K562 (cell line): ENCODE results near the gene ANXA8. TPM values are rescaled to one million over a fixed set of nuclear protein-coding genes. Genes with fewer than 3 reads are reported as not detected.

Experiments used
- ATAC-seq: fragments of 200-7000 bp; cut with Tn5 transposase; 3 replicates; pipeline ENCODE4 v1.9.1; 2020; ENCODE audit warnings: moderate library complexity
- BruUV-seq: library from RNA; stranded (reverse); fragments of 400-500 nt; replicated peaks from 2 replicates; lab custom pipeline; 2021; lab: Mats Ljungman, UMichigan
- CTCF ChIA-PET: fragments of 300-600 bp; formaldehyde crosslinking; extraction: SDS; loops from one replicate; lab custom pipeline; 2021; ENCODE audit warnings: low intra/inter-chr PET ratio; lab: Yijun Ruan, JAX
- POLR2A ChIA-PET: fragments of 300-600, 350-650 bp; sonication (Branson Sonifier 250); formaldehyde crosslinking; extraction: SDS; loops from one replicate; lab custom pipeline; 2021; ENCODE audit warnings: antibody characterized with exemption, inconsistent platforms; lab: Yijun Ruan, JAX
- DNase-seq, 4 experiments: peaks; one replicate each; pipeline versions ENCODE4 v3.0.0 to v3.0.0-alpha.2; 2011 to 2018; ENCODE audit warnings: low spot score in 3 of 4, mixed read lengths in 3 of 4; ENCODE audit errors: extremely low read depth in 1 of 4
- FAIRE-seq: peaks from 2 replicates; lab custom pipeline; 2011; peaks lifted over from hg19 to GRCh38; lab: Jason Lieb, UNC
- H2AFZ ChIP-seq: 2 replicates; pipeline ENCODE4 v1.6.0; 2011; ENCODE audit warnings: low read depth, low read length, control low read depth, inconsistent platforms
- H3K27ac ChIP-seq: fragments of 200-600 bp; 3 replicates; pipeline ENCODE4 v1.8.0; 2011; ENCODE audit warnings: low read depth, mild to moderate bottlenecking, control low read depth, inconsistent platforms, low read length, moderate library complexity, mixed read lengths; ENCODE audit errors: extremely low read depth
- H3K27me3 ChIP-seq, 2 experiments: fragments of 300-600 bp in 1 of 2; 2 replicates in 1 of 2; 3 replicates in 1 of 2; pipeline versions ENCODE4 v1.6.0 to v1.8.0; 2011; ENCODE audit warnings: inconsistent platforms in 2 of 2, low read length in 2 of 2, mild to moderate bottlenecking in 1 of 2, mixed read lengths in 1 of 2, moderate library complexity in 1 of 2; ENCODE audit not compliant: control insufficient read depth in 2 of 2, insufficient read depth in 2 of 2
- H3K36me3 ChIP-seq: fragments of 300-600 bp; 3 replicates; pipeline ENCODE4 v1.8.0; 2011; ENCODE audit warnings: mild to moderate bottlenecking, low read length, inconsistent platforms; ENCODE audit not compliant: control insufficient read depth, insufficient read depth
- H3K4me1 ChIP-seq, 2 experiments: fragments of 200-600 bp in 1 of 2; replicated peaks in 1 of 2; 2 replicates in 1 of 2; 3 replicates in 1 of 2; pipeline versions ENCODE4 v1.5.1 to v1.8.0; 2011; ENCODE audit warnings: inconsistent platforms in 2 of 2, low read length in 2 of 2, mild to moderate bottlenecking in 1 of 2, mixed read lengths in 1 of 2, moderate library complexity in 1 of 2; ENCODE audit not compliant: control insufficient read depth in 2 of 2, insufficient read depth in 2 of 2
- H3K4me2 ChIP-seq: 2 replicates; pipeline ENCODE4 v1.6.1; 2011; ENCODE audit warnings: low read length, control low read depth, inconsistent platforms, mixed read lengths; ENCODE audit not compliant: insufficient read depth
- H3K4me3 ChIP-seq: fragments of 200-600 bp; sonication (generic), shearing (Covaris generic); 2 replicates; pipeline ENCODE4 v1.5.1; 2016; ENCODE audit warnings: control low read depth, inconsistent platforms
- H3K79me2 ChIP-seq: fragments of 200-600 bp; 3 replicates; pipeline ENCODE4 v1.8.0; 2011; ENCODE audit warnings: low read length, inconsistent platforms; ENCODE audit not compliant: control insufficient read depth, insufficient read depth
- H3K9ac ChIP-seq, 2 experiments: 2 replicates each; pipeline versions ENCODE4 v1.6.0 to v1.6.1; 2011; ENCODE audit warnings: low read depth in 2 of 2, low read length in 2 of 2, control low read depth in 1 of 2, inconsistent platforms in 1 of 2, mild to moderate bottlenecking in 1 of 2, mixed read lengths in 1 of 2; ENCODE audit not compliant: insufficient read depth in 1 of 2
- H3K9me1 ChIP-seq: one replicate; pipeline ENCODE4 v1.6.0; 2011; ENCODE audit warnings: inconsistent platforms, mild to moderate bottlenecking, low read length, moderate library complexity; ENCODE audit not compliant: control insufficient read depth, insufficient read depth
- H3K9me3 ChIP-seq: replicated peaks from 2 replicates; pipeline ENCODE4 v1.5.1; 2011; ENCODE audit warnings: low read depth, low read length, inconsistent platforms; ENCODE audit not compliant: control insufficient read depth, insufficient read depth
- H4K20me1 ChIP-seq: replicated peaks from 2 replicates; pipeline ENCODE4 v1.6.1; 2011; ENCODE audit warnings: low read length, inconsistent platforms, mixed read lengths; ENCODE audit not compliant: control insufficient read depth, insufficient read depth
- HMG20B ChIP-seq: fragments of 250-450 bp; sonication (Bioruptor Pico); IDR thresholded peaks from 2 replicates; pipeline ENCODE4 v1.5.0; 2021; ENCODE audit warnings: mild to moderate bottlenecking
- MEF2D ChIP-seq: conservative IDR thresholded peaks from 2 replicates; pipeline ENCODE4 v1.6.1; 2016; ENCODE audit warnings: low read depth, missing genetic modification characterization, missing compliant biosample characterization
- RAD21 ChIP-seq, 2 experiments: fragments of 250-450 bp in 1 of 2; fragments of 450-650 bp in 1 of 2; sonication (Bioruptor Pico) in 1 of 2; formaldehyde crosslinking in 1 of 2; IDR thresholded peaks in 1 of 2; conservative IDR thresholded peaks in 1 of 2; 2 replicates each; pipeline versions ENCODE4 v1.4.0 to v1.8.0; 2020 to 2022; ENCODE audit warnings: mild to moderate bottlenecking in 2 of 2, moderate library complexity in 1 of 2
- WGBS: fragments of 100-300 bp; shearing (Covaris generic); methylation state at CpG from one replicate; pipeline ENCODE4 v1.1.6; 2016; ENCODE audit warnings: low coverage, mixed read lengths; ENCODE audit not compliant: insufficient coverage; ENCODE audit errors: missing lambda C conversion rate; 5-methylcytosine and 5-hydroxymethylcytosine counted together
- in situ Hi-C: fragments of 300-500 bp; cut with MboI; formaldehyde crosslinking; loops from 4 replicates; pipeline ENCODE4 v1.15.0; 2018; ENCODE audit warnings: inconsistent platforms, mixed read lengths
- intact Hi-C: fragments of 100-400 bp; cut with micrococcal nuclease; formaldehyde crosslinking; loops from 2 replicates; pipeline ENCODE4 v1.14.2; 2022
- polyA plus RNA-seq, 8 experiments: library from polyadenylated mRNA; depleted of rRNA in 4 of 8; stranded (reverse) in 5 of 8; unstranded in 3 of 8; fragments of >200 nt; fragmentation: Nextera tagmentation in 2 of 8; fragmentation: Illumina TruSeq in 1 of 8; extraction: Ambion mirVana in 2 of 8; extraction: Trizol in 1 of 8; gene quantifications; 2 replicates each; pipeline versions ENCODE4 v1.2.1 to v1.2.3, GENCODE V29; 2011 to 2014; ENCODE audit warnings: inconsistent platforms in 1 of 8, missing spikeins in 1 of 8
- total RNA-seq, 7 experiments: library from RNA; depleted of rRNA in 6 of 7; stranded (reverse); fragments of >200 nt in 6 of 7; fragmentation: Illumina TruSeq in 2 of 7; extraction: Trizol in 2 of 7; gene quantifications; 2 replicates each; pipeline versions ENCODE4 v1.2.1 to v1.2.3, GENCODE V29; 2011 to 2021; ENCODE audit warnings: low replicate concordance in 1 of 7
- TF ChIP-seq, protein P1 (sequence below), 3 experiments: IDR thresholded peaks in 2 of 3; conservative IDR thresholded peaks in 1 of 3; 2 replicates each; pipeline ENCODE4 v1.5.1; 2011 to 2012; ENCODE audit warnings: low read length in 3 of 3, mild to moderate bottlenecking in 3 of 3, control low read depth in 2 of 3, improper control_type of control experiment in 1 of 3, inconsistent platforms in 1 of 3, low read depth in 1 of 3, mixed read lengths in 1 of 3, moderate library complexity in 1 of 3; ENCODE audit not compliant: insufficient read depth in 2 of 3
- TF ChIP-seq, protein P2 (sequence below), 2 experiments: fragments of 450-650 bp; formaldehyde crosslinking in 1 of 2; IDR thresholded peaks; 2 replicates each; pipeline versions ENCODE4 v1.4.0 to v1.6.1; 2014 to 2020; ENCODE audit warnings: mild to moderate bottlenecking in 2 of 2, borderline replicate concordance in 1 of 2, low read depth in 1 of 2

Gene ANXA8
- total and polyA plus RNA-seq, 9 of the 15 experiments (the other 6 are each of a cell fraction or from before 2014, with no cell fraction given) = not detected

DNA sequence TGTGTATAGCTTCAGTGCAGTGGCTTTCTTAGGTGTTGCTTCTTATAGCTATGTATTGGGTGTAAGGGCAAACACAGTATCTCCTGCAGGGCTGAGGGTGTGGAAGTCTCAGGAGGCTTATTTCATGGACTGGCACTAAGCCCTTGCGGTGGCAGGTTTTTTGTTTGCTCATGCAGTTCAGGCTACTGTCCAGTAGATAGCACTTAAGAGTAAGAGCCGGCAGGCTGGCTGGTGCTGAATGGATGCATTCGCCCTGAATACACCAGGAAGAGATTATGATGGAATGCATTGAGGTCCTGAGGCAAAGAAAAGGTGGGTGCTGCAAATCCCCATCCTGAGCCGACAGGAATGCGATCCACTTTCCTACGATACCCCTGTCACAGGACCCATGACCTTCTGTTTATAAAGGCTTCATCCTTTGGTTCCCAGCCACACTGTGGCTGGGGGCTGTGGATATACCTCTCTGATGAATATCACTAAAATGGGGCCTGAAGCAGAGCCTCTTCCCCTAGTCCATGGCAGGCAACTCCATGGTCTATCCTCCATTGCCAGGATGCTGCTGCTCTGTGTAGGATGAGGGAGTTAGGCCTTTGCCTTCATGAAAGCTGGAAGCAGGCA lies 44.9 kb downstream of the ANXA8 start:
- H3K27me3 ChIP-seq = peaks cover 5 to 10% of the 10 kb centered on the region in 2 experiments; a peak in 3 of 5 replicates
- in situ Hi-C loops (loop anchor here (25.0 kb wide), 1 partner anchor 123 kb away; no protein-coding TSS in a partner anchor), intact Hi-C loops (no loop called here)
- CTCF ChIA-PET = no interaction called here
- no peak overlapping the region for H3K27ac ChIP-seq
- POLR2A ChIA-PET = no interaction called here
- FAIRE-seq = no peak
- no peaks in the 10 kb centered on the region for H3K9me1 ChIP-seq
- TF ChIP-seq, protein P1, sequence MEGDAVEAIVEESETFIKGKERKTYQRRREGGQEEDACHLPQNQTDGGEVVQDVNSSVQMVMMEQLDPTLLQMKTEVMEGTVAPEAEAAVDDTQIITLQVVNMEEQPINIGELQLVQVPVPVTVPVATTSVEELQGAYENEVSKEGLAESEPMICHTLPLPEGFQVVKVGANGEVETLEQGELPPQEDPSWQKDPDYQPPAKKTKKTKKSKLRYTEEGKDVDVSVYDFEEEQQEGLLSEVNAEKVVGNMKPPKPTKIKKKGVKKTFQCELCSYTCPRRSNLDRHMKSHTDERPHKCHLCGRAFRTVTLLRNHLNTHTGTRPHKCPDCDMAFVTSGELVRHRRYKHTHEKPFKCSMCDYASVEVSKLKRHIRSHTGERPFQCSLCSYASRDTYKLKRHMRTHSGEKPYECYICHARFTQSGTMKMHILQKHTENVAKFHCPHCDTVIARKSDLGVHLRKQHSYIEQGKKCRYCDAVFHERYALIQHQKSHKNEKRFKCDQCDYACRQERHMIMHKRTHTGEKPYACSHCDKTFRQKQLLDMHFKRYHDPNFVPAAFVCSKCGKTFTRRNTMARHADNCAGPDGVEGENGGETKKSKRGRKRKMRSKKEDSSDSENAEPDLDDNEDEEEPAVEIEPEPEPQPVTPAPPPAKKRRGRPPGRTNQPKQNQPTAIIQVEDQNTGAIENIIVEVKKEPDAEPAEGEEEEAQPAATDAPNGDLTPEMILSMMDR (IDR thresholded peaks at IDR 0.05 in 2 of 3, conservative IDR thresholded peaks at IDR 0.05 in 1 of 3; ENCODE audit: insufficient read depth in 2 of 3, low read depth in 1 of 3, low read length in 3 of 3) = peak; percentile 31 to 60 (median 58); a peak in 4 of 6 replicates
- TF ChIP-seq HMG20B (CRISPR knock-in tag) = no peak
- TF ChIP-seq MEF2D = no peak
- TF ChIP-seq RAD21 (CRISPR knock-in tag; conservative IDR thresholded peaks at IDR 0.05 in 1 of 2, IDR thresholded peaks at IDR 0.05 in 1 of 2) = peak in 1 of 2 experiments; percentile 37; a peak in 2 of 4 replicates
- TF ChIP-seq, protein P2, sequence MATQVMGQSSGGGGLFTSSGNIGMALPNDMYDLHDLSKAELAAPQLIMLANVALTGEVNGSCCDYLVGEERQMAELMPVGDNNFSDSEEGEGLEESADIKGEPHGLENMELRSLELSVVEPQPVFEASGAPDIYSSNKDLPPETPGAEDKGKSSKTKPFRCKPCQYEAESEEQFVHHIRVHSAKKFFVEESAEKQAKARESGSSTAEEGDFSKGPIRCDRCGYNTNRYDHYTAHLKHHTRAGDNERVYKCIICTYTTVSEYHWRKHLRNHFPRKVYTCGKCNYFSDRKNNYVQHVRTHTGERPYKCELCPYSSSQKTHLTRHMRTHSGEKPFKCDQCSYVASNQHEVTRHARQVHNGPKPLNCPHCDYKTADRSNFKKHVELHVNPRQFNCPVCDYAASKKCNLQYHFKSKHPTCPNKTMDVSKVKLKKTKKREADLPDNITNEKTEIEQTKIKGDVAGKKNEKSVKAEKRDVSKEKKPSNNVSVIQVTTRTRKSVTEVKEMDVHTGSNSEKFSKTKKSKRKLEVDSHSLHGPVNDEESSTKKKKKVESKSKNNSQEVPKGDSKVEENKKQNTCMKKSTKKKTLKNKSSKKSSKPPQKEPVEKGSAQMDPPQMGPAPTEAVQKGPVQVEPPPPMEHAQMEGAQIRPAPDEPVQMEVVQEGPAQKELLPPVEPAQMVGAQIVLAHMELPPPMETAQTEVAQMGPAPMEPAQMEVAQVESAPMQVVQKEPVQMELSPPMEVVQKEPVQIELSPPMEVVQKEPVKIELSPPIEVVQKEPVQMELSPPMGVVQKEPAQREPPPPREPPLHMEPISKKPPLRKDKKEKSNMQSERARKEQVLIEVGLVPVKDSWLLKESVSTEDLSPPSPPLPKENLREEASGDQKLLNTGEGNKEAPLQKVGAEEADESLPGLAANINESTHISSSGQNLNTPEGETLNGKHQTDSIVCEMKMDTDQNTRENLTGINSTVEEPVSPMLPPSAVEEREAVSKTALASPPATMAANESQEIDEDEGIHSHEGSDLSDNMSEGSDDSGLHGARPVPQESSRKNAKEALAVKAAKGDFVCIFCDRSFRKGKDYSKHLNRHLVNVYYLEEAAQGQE (IDR thresholded peaks at IDR 0.05; ENCODE audit: borderline replicate concordance) = 0 out of 2 replicates have a peak, but pooled peaks have one; percentile 14
- TF ChIP-seq, protein P2 (CRISPR knock-in tag; IDR thresholded peaks at IDR 0.05; ENCODE audit: low read depth) = no peak
- no peaks in the 10 kb centered on the region for H3K79me2 ChIP-seq
- no peaks in the 10 kb centered on the region for H3K36me3 ChIP-seq
- no peak overlapping the region for H2AFZ ChIP-seq
- H3K4me2 ChIP-seq = no peak overlapping the region
- no peaks in the 10 kb centered on the region for H3K9me3 ChIP-seq
- DNase-seq = peak in 2 of 4 experiments; percentile 25 to 34
- peak; percentile 84 for ATAC-seq
- WGBS = 1% methylated on average over 6 of the region's 6 CpGs
- H3K4me3 ChIP-seq = no peak overlapping the region
- BruUV-seq = no TSS peak
- H3K9ac ChIP-seq = no peak overlapping the region
- H4K20me1 ChIP-seq = no peaks in the 10 kb centered on the region
- H3K4me1 ChIP-seq = no peaks in the 10 kb centered on the region
